Vagina (tissue), 2 donors: ENCODE results near the gene CXorf66.

Experiments used
- CTCF ChIP-seq, 3 experiments: fragments of 450-650 bp in 2 of 3; fragments of 200-600 bp in 1 of 3; sonication (generic) in 1 of 3; IDR thresholded peaks; one replicate each; pipeline ENCODE4 v1.5.1; 2017 to 2019; ENCODE audit warnings: antibody characterized with exemption in 3 of 3, mild to moderate bottlenecking in 2 of 3, moderate library complexity in 2 of 3
- POLR2A ChIP-seq, 2 donors: fragments of 450-650 bp; IDR thresholded peaks; one replicate each; pipeline ENCODE4 v1.6.1; 2017; ENCODE audit warnings: antibody characterized with exemption in 2 of 2, mild to moderate bottlenecking in 2 of 2, moderate library complexity in 2 of 2

DNA sequence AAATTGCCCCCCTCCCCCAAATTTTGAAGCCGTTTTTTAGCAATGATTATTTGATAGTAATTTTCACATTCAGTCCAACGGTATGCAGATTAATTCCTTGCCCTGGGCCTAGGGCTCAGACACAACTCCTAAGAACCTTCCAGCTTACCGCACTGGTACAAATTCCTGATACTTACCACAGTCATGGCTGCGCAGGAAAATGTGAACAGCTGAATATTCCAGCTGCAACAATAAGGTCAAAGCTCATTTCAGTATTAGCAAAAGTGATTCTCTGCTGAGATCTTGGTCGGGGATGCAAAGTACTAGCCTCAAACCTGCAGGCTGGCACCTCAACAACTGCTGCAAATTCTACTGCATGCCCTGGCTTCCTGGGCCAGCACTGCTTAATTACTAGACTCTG, 35.4 kb downstream of the CXorf66 start:
- TF ChIP-seq POLR2A (IDR thresholded peaks at IDR 0.05) = no peak
- no peak for TF ChIP-seq CTCF (IDR thresholded peaks at IDR 0.05)
